Activated CD8-positive, alpha-beta T cell treated with anti-CD3 and anti-CD28 coated beads, Interleukin-2, amount 10 ng/mL, durations not matched to agents 7 days and 5 days (primary cell): Measurements from ENCODE around the gene ZNF726. TPM values are rescaled to one million over a fixed set of nuclear protein-coding genes. Genes with fewer than 3 reads are reported as not detected.

Experiments
- ATAC-seq: fragments of 150-1000 bp; cut with Tn5 transposase; one replicate; pipeline ENCODE4 v1.10.0; 2021; ENCODE audit warnings: moderate library complexity
- CTCF ChIA-PET: fragments of 350-600 bp; sonication (Branson Sonifier 250); formaldehyde crosslinking; loops from one replicate; lab custom pipeline; 2021; ENCODE audit warnings: antibody characterized with exemption; lab: Charles Lee
- POLR2A ChIA-PET: fragments of 350-600 bp; sonication (Branson Sonifier 250); formaldehyde crosslinking; loops from one replicate; lab custom pipeline; 2021; ENCODE audit warnings: antibody characterized with exemption; lab: Charles Lee
- DNase-seq: peaks from one replicate; pipeline ENCODE4 v3.0.0-alpha.2; 2020
- H3K27ac Mint-ChIP-seq: one replicate; pipeline ENCODE4 v1.8.0; 2021; ENCODE audit warnings: mild to moderate bottlenecking, mixed read lengths
- H3K27me3 Mint-ChIP-seq: one replicate; pipeline ENCODE4 v1.8.0; 2021; ENCODE audit warnings: low read depth, mixed read lengths
- H3K36me3 Mint-ChIP-seq: one replicate; pipeline ENCODE4 v1.8.0; 2021; ENCODE audit warnings: low read depth, mixed read lengths
- H3K4me1 Mint-ChIP-seq: one replicate; pipeline ENCODE4 v1.8.0; 2021; ENCODE audit warnings: low read depth, mixed read lengths
- H3K4me3 Mint-ChIP-seq: one replicate; pipeline ENCODE4 v1.8.0; 2021; ENCODE audit warnings: mild to moderate bottlenecking, mixed read lengths
- H3K9me3 Mint-ChIP-seq: one replicate; pipeline ENCODE4 v1.8.0; 2022; ENCODE audit warnings: mixed read lengths; ENCODE audit not compliant: insufficient read depth
- total RNA-seq, 2 experiments: library from RNA; stranded (reverse); gene quantifications; one replicate each; pipeline ENCODE4 v1.2.3, GENCODE V29; 2021

The ZNF726 gene
- total RNA-seq, 2 experiments from 2014 or later: 16.6 to 16.7 TPM

GRCh38 chr19:23980805-23981204 is 66.1 kb downstream of the ZNF726 start:
- H3K27ac Mint-ChIP-seq: no peak overlapping the region
- POLR2A ChIA-PET: interaction anchor here (0.6 kb wide), 1 partner anchor 13 kb away, joined by 3 read pairs; no protein-coding TSS in a partner anchor
- CTCF ChIA-PET: no interaction called here
- ATAC-seq (no peak), DNase-seq (no peak)
- peaks cover 4% of the 10 kb centered on the region for H3K9me3 Mint-ChIP-seq
- H3K4me1 Mint-ChIP-seq: no peaks in the 10 kb centered on the region
- no peaks in the 10 kb centered on the region for H3K36me3 Mint-ChIP-seq
- no peak overlapping the region for H3K4me3 Mint-ChIP-seq
- H3K27me3 Mint-ChIP-seq: no peaks in the 10 kb centered on the region

- Mint-ChIP-seq H3K4me3 (no peak overlapping the region), H3K4me1 (no peaks in the 10 kb centered on the region), H3K36me3 (no peaks in the 10 kb centered on the region), H3K9me3 (peaks cover 4% of the 10 kb centered on the region), H3K27ac (no peak overlapping the region), H3K27me3 (no peaks in the 10 kb centered on the region)
- DNase-seq (no peak), ATAC-seq (no peak)
- ChIA-PET CTCF (no interaction called here), POLR2A (no interaction called here)
These were observed 67.2 kb downstream of the ZNF726 start for GRCh38 chr19:23981863-23982262.

- no peak for DNase-seq
- ChIA-PET POLR2A (no interaction called here), CTCF (no interaction called here)
- no peak for ATAC-seq
- no peaks in the 10 kb centered on the region for H3K27me3 Mint-ChIP-seq
- H3K27ac Mint-ChIP-seq: no peak overlapping the region
- no peak overlapping the region for H3K4me3 Mint-ChIP-seq
- H3K36me3 Mint-ChIP-seq: no peaks in the 10 kb centered on the region
- no peaks in the 10 kb centered on the region for H3K4me1 Mint-ChIP-seq
- H3K9me3 Mint-ChIP-seq: no peaks in the 10 kb centered on the region
These were observed 68.7 kb downstream of the ZNF726 start for GRCh38 chr19:23983406-23983805.

Other genes starting within 250 kb of the ZNF726 start
- gene ZNF675, start 227.7 kb upstream of the ZNF726 start, total RNA-seq: 10 to 100 TPM; 23.0 to 23.6 TPM
- 1 to 10 TPM; 5.5 to 7.5 TPM for gene ZNF681, start 156.0 kb upstream of the ZNF726 start, total RNA-seq
- 10 to 100 TPM; 13.0 to 13.1 TPM for gene ZNF254, start 172.3 kb downstream of the ZNF726 start, total RNA-seq